ENCODE data around the gene TNK1. TPM values are rescaled to one million over a fixed set of nuclear protein-coding genes. Genes with fewer than 3 reads are reported as not detected.
A peak's percentile ranks its signal among the peaks of the same experiment; 100 is the strongest.

The TNK1 gene
- total and polyA plus RNA-seq, 2 experiments from 2014 or later = 6.1 to 8.9 TPM

GRCh38 chr17:7405350-7406234 is 24.7 kb downstream of the TNK1 start:
- TF ChIP-seq CTCF (conservative IDR thresholded peaks at IDR 0.05; ENCODE audit: low read depth in 2 of 2) = no peak
- TF ChIP-seq ZNF462 (CRISPR knock-in tag; IDR thresholded peaks at IDR 0.05) = no peak
- no peak for TF ChIP-seq STAT1 (IDR thresholded peaks at IDR 0.05; ENCODE audit: unreplicated experiment)
- TF ChIP-seq REST (IDR thresholded peaks at IDR 0.05; ENCODE audit: unreplicated experiment) = no peak
- no peak for TF ChIP-seq CREB1 (CRISPR knock-in tag; IDR thresholded peaks at IDR 0.05; ENCODE audit: low read depth)
- no peak for TF ChIP-seq ZNF114 (CRISPR knock-in tag; IDR thresholded peaks at IDR 0.05)
- no peak for TF ChIP-seq JUNB (IDR thresholded peaks at IDR 0.05; ENCODE audit: unreplicated experiment)
- TF ChIP-seq EZH2 (IDR thresholded peaks at IDR 0.05; ENCODE audit: low read depth, unreplicated experiment) = no peak
- no peak for TF ChIP-seq ZNF331 (CRISPR knock-in tag; IDR thresholded peaks at IDR 0.05; ENCODE audit: low read depth)
- TF ChIP-seq, protein P1, sequence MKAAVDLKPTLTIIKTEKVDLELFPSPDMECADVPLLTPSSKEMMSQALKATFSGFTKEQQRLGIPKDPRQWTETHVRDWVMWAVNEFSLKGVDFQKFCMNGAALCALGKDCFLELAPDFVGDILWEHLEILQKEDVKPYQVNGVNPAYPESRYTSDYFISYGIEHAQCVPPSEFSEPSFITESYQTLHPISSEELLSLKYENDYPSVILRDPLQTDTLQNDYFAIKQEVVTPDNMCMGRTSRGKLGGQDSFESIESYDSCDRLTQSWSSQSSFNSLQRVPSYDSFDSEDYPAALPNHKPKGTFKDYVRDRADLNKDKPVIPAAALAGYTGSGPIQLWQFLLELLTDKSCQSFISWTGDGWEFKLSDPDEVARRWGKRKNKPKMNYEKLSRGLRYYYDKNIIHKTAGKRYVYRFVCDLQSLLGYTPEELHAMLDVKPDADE (IDR thresholded peaks at IDR 0.05) = no peak
- peaks cover 3% of the 10 kb centered on the region; the same call in 1 of the 2 replicates for H3K36me3 ChIP-seq (ENCODE audit: insufficient read depth)
- no peak; the same call in 2 of the 3 replicates for ATAC-seq
- H3K27ac ChIP-seq (ENCODE audit: low read depth) = no peak overlapping the region
- DNase-seq (ENCODE audit: low spot score) = peak; percentile 57
- peaks cover 28% of the 10 kb centered on the region for H3K4me1 ChIP-seq (ENCODE audit: insufficient read depth)
- peaks cover 27% of the 10 kb centered on the region for H3F3A ChIP-seq (replicated peaks; ENCODE audit: low read depth)
- peak overlapping the region; percentile 69; the same call in 1 of the 2 replicates for H2AFZ ChIP-seq
- Mint-ChIP-seq H3K9me3 (no peaks in the 10 kb centered on the region), H3K4me1 (peaks cover 28% of the 10 kb centered on the region), H3K27me3 (ENCODE audit: insufficient read depth, low read depth, poor library complexity) (peaks cover 16% of the 10 kb centered on the region), H3K27ac (0 out of 2 replicates have a peak overlapping the region, but pooled peaks have one; percentile 75), H3K36me3 (ENCODE audit: low read depth) (peaks cover 26% of the 10 kb centered on the region), H3K4me3 (peak overlapping the region; percentile 93)
- H4K20me1 ChIP-seq (replicated peaks; ENCODE audit: insufficient read depth) = peaks cover 12% of the 10 kb centered on the region
- no peaks in the 10 kb centered on the region for H3K9me2 ChIP-seq (ENCODE audit: insufficient read depth)
- peak overlapping the region; percentile 99 for H3K4me2 ChIP-seq
- H3K4me3 ChIP-seq = peak overlapping the region; percentile 90
- no peaks in the 10 kb centered on the region for H3K27me3 ChIP-seq (ENCODE audit: insufficient read depth)
- peaks cover 14% of the 10 kb centered on the region for H3K79me2 ChIP-seq (replicated peaks; ENCODE audit: insufficient read depth)
